Upper lobe of left lung (tissue), 6 donors: ENCODE data around the gene FGF14. TPM values are rescaled to one million over a fixed set of nuclear protein-coding genes. Genes with fewer than 3 reads are reported as not detected.
A peak's percentile ranks its signal among the peaks of the same experiment; 100 is the strongest.

Experiments used
- ATAC-seq, 2 donors: fragments of 200-7000 bp; cut with Tn5 transposase; one replicate each; pipeline ENCODE4 v1.9.1; 2022; ENCODE audit warnings: mild to moderate bottlenecking in 2 of 2, moderate library complexity in 2 of 2; ENCODE audit not compliant: low FRiP score in 2 of 2
- DNase-seq, 2 donors: peaks; one replicate each; pipeline ENCODE4 v3.0.0-alpha.2; 2019 to 2020
- H3K27ac ChIP-seq, 4 donors: fragments of 200-600 bp; sonication (generic); one replicate each; pipeline ENCODE4 v1.5.1; 2016 to 2019
- H3K27me3 ChIP-seq, 4 donors: fragments of 200-600 bp; sonication (generic); one replicate each; pipeline ENCODE4 v1.5.1; 2017 to 2019
- H3K36me3 ChIP-seq, 4 donors: fragments of 200-600 bp; sonication (generic); one replicate each; pipeline ENCODE4 v1.5.1; 2016 to 2019
- H3K4me1 ChIP-seq, 4 donors: fragments of 200-600 bp; sonication (generic); one replicate each; pipeline ENCODE4 v1.5.1; 2018 to 2019
- H3K4me3 ChIP-seq, 4 donors: fragments of 200-600 bp; sonication (generic); one replicate each; pipeline ENCODE4 v1.5.1; 2017 to 2019; ENCODE audit warnings: mild to moderate bottlenecking in 2 of 4, moderate library complexity in 1 of 4
- H3K9me3 ChIP-seq, 4 donors: fragments of 200-600 bp; sonication (generic); one replicate each; pipeline ENCODE4 v1.5.1; 2018 to 2019
- EP300 ChIP-seq, 4 donors: sonication (generic); formaldehyde crosslinking; IDR thresholded peaks; one replicate each; pipeline ENCODE4 v1.5.1; 2017; ENCODE audit warnings: antibody characterized with exemption in 4 of 4, control low read depth in 2 of 4
- POLR2A ChIP-seq, 4 donors: fragments of 450-650 bp; IDR thresholded peaks; one replicate each; pipeline ENCODE4 v1.5.1; 2016 to 2017; ENCODE audit warnings: antibody characterized with exemption in 4 of 4, mild to moderate bottlenecking in 2 of 4
- POLR2AphosphoS5 ChIP-seq, 2 donors: sonication (generic); formaldehyde crosslinking; IDR thresholded peaks; one replicate each; pipeline ENCODE4 v1.5.1; 2017; ENCODE audit warnings: antibody characterized with exemption in 2 of 2
- whole genome bisulfite sequencing, 2 donors: methylation state at CpG; one replicate each; pipeline ENCODE4 v1.1.5; 2017 to 2018; 5-methylcytosine and 5-hydroxymethylcytosine counted together
- total RNA-seq, 6 donors: library from RNA; depleted of rRNA in 4 of 6; stranded (reverse); fragments of >200 nt in 4 of 6; gene quantifications; one replicate each; pipeline versions ENCODE4 v1.1.0 to v1.2.1, GENCODE V29; 2016 to 2021
- TF ChIP-seq, protein P1 (sequence below), 6 experiments: fragments of 450-650 bp in 4 of 6; fragments of 200-600 bp in 2 of 6; sonication (generic) in 2 of 6; IDR thresholded peaks; one replicate each; pipeline ENCODE4 v1.5.1; 2016 to 2019; ENCODE audit warnings: antibody characterized with exemption in 6 of 6
- donor health status: DM: no; HTN: no; CAD: no; lungs with moderate emphysema.
- donor health status: DM: no; HTN: yes; CAD: no; lungs with severe emphysema.

Gene FGF14
- total RNA-seq, 6 donors from 2014 or later = 0.80 to 8.4 (median 4.1) TPM

DNA sequence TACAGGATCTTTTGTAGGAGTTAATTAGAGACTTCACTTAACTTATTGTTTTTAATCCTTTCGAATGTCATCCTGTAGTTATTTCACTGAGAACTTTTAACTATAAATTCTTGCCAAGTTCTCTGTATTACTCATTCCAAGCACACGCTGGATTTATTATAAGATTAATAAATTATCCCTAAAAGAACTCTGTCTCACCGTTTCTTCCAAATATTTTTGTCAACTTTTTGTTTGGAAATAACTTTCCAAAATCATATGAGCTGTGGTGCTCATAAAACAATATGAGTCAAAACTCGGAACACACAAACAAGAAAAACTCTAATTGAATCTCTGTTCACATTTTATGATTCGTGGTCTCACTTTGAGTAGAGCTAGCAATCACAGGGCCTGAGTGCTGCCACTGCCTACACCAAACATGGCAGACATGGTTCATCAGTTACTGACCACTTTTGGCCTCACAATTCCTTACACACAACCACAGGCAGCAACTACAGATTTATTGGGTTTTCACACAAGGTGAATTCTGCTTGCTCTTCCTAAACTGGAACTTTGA, 412.0 kb downstream of the FGF14 start:
- WGBS, 2 donors = 60 to 64% methylated on average over 5 of the region's 5 CpGs
- ATAC-seq (peak in 1 of 2 donors; percentile 10), DNase-seq (no peak)
- no peak overlapping the region for H3K27ac ChIP-seq
- no peaks in the 10 kb centered on the region for H3K27me3 ChIP-seq
- no peak for TF ChIP-seq POLR2A (IDR thresholded peaks at IDR 0.05)
- no peak for TF ChIP-seq POLR2AphosphoS5 (IDR thresholded peaks at IDR 0.05)
- no peak for TF ChIP-seq EP300 (IDR thresholded peaks at IDR 0.05)
- TF ChIP-seq, protein P1, sequence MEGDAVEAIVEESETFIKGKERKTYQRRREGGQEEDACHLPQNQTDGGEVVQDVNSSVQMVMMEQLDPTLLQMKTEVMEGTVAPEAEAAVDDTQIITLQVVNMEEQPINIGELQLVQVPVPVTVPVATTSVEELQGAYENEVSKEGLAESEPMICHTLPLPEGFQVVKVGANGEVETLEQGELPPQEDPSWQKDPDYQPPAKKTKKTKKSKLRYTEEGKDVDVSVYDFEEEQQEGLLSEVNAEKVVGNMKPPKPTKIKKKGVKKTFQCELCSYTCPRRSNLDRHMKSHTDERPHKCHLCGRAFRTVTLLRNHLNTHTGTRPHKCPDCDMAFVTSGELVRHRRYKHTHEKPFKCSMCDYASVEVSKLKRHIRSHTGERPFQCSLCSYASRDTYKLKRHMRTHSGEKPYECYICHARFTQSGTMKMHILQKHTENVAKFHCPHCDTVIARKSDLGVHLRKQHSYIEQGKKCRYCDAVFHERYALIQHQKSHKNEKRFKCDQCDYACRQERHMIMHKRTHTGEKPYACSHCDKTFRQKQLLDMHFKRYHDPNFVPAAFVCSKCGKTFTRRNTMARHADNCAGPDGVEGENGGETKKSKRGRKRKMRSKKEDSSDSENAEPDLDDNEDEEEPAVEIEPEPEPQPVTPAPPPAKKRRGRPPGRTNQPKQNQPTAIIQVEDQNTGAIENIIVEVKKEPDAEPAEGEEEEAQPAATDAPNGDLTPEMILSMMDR (IDR thresholded peaks at IDR 0.05) = no peak
- no peaks in the 10 kb centered on the region for H3K4me1 ChIP-seq
- no peak overlapping the region for H3K4me3 ChIP-seq
- no peaks in the 10 kb centered on the region for H3K9me3 ChIP-seq
- no peaks in the 10 kb centered on the region for H3K36me3 ChIP-seq

DNA sequence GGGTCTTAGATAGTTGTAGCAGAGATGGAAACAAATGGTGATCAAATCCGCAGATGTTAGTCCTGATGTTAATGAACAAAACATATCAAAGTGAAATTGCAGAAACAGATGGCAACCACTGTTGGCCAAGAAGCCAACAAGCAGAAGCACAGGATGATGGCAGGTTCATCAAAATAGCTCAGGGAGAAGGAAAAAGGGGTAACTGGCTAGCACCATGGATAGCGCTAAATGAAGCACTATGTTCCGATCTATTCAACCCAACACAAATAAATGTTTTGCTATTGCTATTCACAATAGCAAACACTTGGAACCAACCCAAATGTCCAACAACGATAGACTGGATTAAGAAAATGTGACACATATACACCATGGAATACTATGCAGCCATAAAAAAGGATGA, 413.7 kb downstream of the FGF14 start:
- DNase-seq (no peak), ATAC-seq (no peak)
- TF ChIP-seq EP300 (IDR thresholded peaks at IDR 0.05) (no peak), POLR2AphosphoS5 (IDR thresholded peaks at IDR 0.05) (no peak), POLR2A (IDR thresholded peaks at IDR 0.05) (no peak)
- TF ChIP-seq, protein P1 (IDR thresholded peaks at IDR 0.05) = no peak
- no peaks in the 10 kb centered on the region for H3K4me1 ChIP-seq
- no peaks in the 10 kb centered on the region for H3K9me3 ChIP-seq
- no peak overlapping the region for H3K4me3 ChIP-seq
- no peaks in the 10 kb centered on the region for H3K36me3 ChIP-seq
- WGBS, 2 donors = 70 to 79% methylated on average over 4 of the region's 4 CpGs
- no peaks in the 10 kb centered on the region for H3K27me3 ChIP-seq
- no peak overlapping the region for H3K27ac ChIP-seq

DNA sequence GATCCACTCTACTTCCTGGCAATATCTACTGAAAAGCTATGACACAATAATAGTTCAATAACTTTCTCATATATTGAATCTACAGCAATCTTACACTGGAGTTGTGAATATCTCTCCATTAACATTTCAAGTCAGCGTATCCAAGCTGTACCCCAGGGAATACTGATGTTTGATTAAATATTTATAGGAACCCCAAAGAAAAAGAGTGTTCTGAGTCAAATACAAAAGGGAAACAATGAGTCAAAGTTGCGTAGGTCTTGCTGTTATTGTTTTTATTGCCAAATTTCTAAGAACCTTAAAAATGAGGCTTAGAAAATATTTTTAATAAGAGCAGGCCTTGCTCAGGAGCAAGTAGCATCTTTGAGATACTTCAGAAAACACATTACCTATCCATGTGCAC, 415.5 kb downstream of the FGF14 start:
- Histone ChIP-seq H3K4me1 (no peaks in the 10 kb centered on the region), H3K27ac (no peak overlapping the region), H3K27me3 (no peaks in the 10 kb centered on the region), H3K9me3 (no peaks in the 10 kb centered on the region), H3K36me3 (no peaks in the 10 kb centered on the region), H3K4me3 (no peak overlapping the region)
- TF ChIP-seq POLR2A (IDR thresholded peaks at IDR 0.05) (no peak), EP300 (IDR thresholded peaks at IDR 0.05) (no peak), POLR2AphosphoS5 (IDR thresholded peaks at IDR 0.05) (no peak)
- TF ChIP-seq, protein P1 (IDR thresholded peaks at IDR 0.05) = no peak
- ATAC-seq (no peak), DNase-seq (no peak)
- 77 to 86% methylated on average over 2 of the region's 2 CpGs for WGBS, 2 donors

DNA sequence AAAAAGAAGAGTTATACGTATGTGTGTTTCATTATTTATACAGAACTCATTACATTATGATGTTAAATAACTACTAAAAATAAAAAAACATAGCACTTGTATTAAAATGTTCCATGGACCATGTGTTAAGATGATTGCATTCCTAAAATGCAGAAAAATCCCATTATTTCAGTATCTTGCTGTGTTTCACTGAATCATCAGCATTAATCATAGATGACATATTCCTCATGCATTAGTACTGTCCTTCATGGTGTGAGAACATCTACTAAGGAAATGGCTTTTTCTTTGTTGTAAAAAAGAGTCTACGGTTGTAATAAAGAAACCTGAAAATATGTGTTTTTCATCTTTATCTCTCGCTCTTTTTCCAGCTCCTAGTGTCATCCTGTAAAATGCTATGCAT, 416.5 kb downstream of the FGF14 start:
- Histone ChIP-seq H3K27me3 (no peaks in the 10 kb centered on the region), H3K4me3 (no peak overlapping the region), H3K36me3 (no peaks in the 10 kb centered on the region), H3K4me1 (no peaks in the 10 kb centered on the region), H3K9me3 (no peaks in the 10 kb centered on the region), H3K27ac (no peak overlapping the region)
- TF ChIP-seq, protein P1 (IDR thresholded peaks at IDR 0.05) = no peak
- TF ChIP-seq POLR2A (IDR thresholded peaks at IDR 0.05) (no peak), EP300 (IDR thresholded peaks at IDR 0.05) (no peak), POLR2AphosphoS5 (IDR thresholded peaks at IDR 0.05) (no peak)
- WGBS, 2 donors = 79 to 81% methylated on average over 3 of the region's 3 CpGs
- ATAC-seq (peak in 1 of 2 donors; percentile 40), DNase-seq (no peak)

DNA sequence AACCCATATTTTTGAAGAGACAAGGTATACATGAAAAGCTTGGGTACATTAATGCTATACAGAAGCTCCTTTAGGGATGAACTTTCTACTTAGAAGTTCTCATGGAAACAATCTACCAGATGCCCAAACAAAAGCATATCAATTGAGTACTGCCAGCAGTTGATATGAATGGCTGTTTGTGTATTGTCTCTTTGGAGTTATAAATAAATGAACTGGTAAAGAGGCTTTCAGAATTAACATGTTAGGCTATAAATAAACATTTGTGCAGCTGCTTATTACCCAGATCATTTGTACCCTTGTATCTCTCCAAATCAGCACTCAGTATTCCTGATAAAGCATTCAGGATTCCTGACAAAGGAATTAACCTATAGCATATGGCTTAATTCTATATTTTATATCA, 418.9 kb downstream of the FGF14 start:
- ATAC-seq (no peak), DNase-seq (no peak)
- H3K27ac ChIP-seq = no peak overlapping the region
- TF ChIP-seq POLR2AphosphoS5 (IDR thresholded peaks at IDR 0.05) (no peak), POLR2A (IDR thresholded peaks at IDR 0.05) (no peak), EP300 (IDR thresholded peaks at IDR 0.05) (no peak)
- TF ChIP-seq, protein P1 (IDR thresholded peaks at IDR 0.05) = no peak
- H3K9me3 ChIP-seq = no peaks in the 10 kb centered on the region
- no peaks in the 10 kb centered on the region for H3K4me1 ChIP-seq
- H3K27me3 ChIP-seq = no peaks in the 10 kb centered on the region
- H3K4me3 ChIP-seq = no peak overlapping the region
- H3K36me3 ChIP-seq = no peaks in the 10 kb centered on the region
